Stimulated activated CD4-positive, alpha-beta T cell treated with anti-CD3 and anti-CD28 coated beads, Interleukin-15, amount 100 ng/mL, for 48 hours (primary cell): ENCODE measurements around the gene LRMDA.

Source experiments
- DNase-seq, 2 donors: peaks; one replicate each; pipeline ENCODE4 v3.0.0-alpha.2; 2020; ENCODE audit warnings: low read depth in 2 of 2

Gene LRMDA

GRCh38 chr10:76433161-76434005 lies 1002.0 kb downstream of the LRMDA start:
- DNase-seq = no peak

- DNase-seq = no peak
Measured at GRCh38 chr10:76435157-76435556, 1003.7 kb downstream of the LRMDA start.

GRCh38 chr10:76436401-76436811 lies 1005.0 kb downstream of the LRMDA start:
- no peak for DNase-seq

DNA sequence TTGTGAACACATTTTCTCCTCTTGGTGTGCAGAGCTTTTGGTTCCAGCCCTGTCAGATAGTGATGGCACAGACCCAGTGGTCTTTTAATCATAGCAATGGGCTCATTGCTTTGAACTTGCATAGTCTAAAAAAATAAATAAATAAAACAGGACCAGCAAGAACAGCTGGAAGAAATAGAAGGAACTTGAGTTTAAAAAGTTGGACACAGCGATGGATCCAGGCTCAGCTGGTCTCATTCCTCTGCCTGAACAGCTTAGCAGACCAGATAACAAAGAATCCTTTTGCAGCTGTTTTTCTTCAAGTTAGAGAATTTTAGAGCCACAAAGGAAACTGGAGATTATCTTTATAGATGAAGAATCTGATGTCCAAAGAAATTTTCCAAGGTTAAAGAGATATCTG lies 1005.6 kb downstream of the LRMDA start:
- DNase-seq = no peak

DNA sequence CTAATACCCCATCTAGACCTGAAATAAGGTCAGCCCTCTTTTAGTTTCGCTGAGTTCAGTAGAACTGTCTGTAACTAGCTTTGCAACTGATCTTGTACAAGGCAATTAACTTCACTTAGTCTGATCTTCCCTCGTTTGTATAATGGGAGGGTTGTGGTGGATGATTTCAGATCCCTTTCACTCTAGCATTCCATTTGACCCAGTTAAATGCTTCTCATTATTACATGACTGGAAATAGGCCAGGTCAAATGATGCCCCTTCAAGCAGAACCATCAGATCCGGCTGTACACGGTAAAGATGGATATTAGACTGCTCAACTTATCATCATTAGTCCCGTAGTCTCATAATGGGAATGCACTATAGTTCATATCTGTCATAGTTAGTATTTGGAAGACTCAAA lies 1009.0 kb downstream of the LRMDA start:
- DNase-seq = no peak

- no peak for DNase-seq
Measured at GRCh38 chr10:76442113-76442512, 1010.7 kb downstream of the LRMDA start.

DNA sequence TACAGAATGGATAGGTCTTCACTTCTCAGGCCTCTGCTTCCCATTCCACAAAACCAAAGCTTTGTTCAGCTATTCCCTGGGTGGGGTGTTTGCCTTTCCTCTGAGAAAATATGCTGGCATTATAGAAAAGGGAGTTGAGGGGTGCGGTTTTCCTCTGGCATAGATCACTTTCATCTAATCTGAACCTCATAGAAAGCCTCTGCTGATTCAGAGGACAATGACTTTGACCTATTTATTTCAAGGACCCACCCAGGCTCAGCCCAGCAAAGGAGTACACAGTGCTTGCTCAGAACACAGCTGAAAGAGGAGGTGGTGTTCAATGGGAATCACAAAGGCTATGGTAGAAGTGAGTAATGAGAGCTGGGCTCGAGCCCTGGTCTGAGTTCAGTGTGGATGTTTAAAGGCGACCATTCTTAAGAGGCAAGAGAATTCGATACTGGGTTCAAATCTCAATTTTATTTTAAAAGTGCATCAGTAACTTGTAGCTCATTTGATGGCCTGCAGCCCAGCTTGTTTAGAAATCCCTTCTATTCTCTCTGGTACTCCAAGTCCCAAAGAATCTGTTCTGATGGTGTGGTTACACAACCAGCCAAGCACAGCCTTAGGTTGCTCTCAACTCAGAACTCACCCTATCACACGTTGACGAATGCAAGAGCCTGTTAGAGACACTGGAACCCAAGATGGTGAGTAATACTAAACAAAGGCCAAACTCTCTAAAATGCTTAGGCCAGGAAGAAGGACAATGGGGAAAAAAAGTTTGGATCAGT lies 1012.8 kb downstream of the LRMDA start:
- no peak for DNase-seq

DNA sequence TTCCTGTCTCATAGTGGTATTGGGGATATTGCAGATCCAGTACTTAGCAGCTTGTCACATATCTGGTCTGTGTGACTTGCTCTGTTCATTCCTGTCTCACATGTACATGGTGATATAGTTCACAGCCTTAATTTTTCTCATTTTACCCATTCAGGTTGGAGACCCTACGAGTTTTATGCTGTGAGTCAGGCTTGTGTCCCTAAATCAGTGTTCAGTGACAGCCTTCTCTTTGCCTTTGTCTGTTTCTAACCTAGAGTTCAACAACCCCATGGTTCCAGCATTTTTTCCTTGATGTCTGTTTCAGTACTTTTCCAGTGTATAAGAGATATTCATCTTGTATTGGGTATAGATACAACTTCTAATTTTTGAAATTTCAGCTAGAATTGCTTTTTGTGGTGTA lies 1016.2 kb downstream of the LRMDA start:
- no peak for DNase-seq

- no peak for DNase-seq
Measured at GRCh38 chr10:76451911-76452310, 1020.5 kb downstream of the LRMDA start.

DNA sequence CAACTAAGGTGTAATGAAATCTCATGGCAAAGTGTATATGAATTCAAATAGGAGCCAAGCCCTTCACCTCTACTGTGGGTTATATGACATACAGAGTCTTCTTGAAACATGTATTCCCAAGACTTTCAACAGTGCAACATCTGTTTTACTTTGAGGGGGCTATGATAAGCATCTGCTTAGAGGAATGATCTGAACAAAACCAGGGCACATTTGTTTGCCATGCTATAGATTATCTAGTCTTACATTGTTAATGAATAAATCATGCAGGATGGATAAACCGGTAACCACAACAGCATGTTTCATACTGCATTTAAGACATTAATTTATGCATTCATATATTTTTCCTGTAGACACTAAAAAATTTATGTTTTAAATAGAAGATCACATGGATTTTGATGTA lies 1021.9 kb downstream of the LRMDA start:
- no peak for DNase-seq

DNA sequence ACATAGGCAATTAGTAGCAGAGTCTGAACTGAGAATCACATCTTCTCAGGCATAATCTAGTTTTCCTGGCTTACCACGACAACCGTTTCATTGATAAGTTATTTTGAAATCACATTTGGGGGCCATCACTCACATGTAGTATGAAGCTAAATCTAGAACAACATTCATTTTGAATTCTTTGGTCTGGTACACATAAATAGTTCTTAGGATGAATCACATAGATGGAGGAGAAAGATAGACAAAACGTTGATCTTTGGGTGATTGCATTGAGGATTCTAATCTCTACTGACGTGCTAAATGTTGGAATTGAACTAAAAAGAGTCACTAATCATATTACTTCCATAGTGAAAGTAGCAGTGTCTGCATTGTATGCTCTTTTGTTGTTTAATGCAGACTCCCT lies 1022.6 kb downstream of the LRMDA start:
- no peak for DNase-seq

DNA sequence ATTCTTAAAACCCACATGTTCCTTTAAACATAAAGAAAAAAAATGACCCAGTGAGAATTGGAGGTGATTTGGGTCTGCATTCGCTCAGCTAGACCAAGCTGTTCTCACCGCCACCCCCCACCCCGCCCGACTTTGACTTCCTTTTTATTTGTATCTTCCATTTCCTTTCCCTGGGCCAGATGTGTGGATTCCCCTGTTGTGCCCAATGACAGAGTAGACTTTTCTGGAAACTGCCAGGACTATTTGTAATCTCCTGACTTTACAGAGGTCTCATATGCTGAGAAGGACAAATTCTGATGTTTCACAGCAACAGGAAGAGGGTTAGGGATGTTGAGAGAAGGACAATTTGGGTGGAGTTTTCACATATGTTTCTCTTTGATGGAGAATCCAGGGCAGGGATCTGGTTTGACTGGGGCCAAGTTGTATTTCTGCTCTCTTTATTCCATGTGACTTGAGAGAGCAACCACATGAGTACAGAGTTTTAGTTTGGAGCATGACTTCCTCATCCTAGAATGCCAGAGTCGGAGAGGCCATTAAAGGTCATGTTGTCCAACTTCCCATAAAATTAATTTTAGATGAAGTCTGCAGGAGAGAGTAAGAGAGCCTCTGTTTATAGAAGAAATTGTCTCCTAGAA lies 1023.2 kb downstream of the LRMDA start:
- DNase-seq = no peak

- no peak for DNase-seq
Measured at GRCh38 chr10:76456197-76456596, 1024.8 kb downstream of the LRMDA start.

DNA sequence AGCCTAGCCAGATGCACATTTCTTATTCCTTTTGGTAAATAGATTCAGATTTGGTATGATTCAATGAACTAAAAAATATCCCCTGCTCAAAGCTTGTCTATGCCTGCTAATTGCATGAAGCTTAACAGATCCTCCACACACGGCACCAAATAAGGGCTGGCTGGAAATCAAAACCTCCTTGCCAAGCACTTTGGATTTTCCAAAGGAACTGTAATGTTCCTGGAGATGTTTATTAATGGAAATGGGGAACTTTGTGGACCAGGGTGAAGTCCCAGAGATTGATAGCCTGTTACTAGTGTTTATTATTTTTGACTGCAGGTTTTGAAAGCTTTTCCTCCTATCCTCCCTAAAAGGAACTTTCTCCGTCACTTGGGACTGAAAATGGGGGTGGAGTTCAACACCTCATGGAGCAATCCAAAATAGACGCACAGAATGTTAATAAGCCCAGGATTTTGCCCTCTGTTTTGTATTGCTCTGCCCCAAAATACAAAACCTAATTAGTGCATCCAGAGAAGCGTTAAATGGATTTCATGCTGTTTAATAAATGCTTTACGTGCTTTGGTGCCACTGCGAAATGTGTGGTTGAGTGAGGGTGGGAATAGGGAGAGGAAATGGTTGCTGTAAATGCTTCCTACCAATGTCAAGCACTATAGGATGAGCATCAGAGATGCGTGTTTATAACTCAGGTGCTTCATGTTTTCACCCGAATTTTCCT lies 1027.7 kb downstream of the LRMDA start:
- DNase-seq = no peak

GRCh38 chr10:76461024-76461423 lies 1029.6 kb downstream of the LRMDA start:
- no peak for DNase-seq

GRCh38 chr10:76463111-76463510 lies 1031.7 kb downstream of the LRMDA start:
- DNase-seq = no peak

DNA sequence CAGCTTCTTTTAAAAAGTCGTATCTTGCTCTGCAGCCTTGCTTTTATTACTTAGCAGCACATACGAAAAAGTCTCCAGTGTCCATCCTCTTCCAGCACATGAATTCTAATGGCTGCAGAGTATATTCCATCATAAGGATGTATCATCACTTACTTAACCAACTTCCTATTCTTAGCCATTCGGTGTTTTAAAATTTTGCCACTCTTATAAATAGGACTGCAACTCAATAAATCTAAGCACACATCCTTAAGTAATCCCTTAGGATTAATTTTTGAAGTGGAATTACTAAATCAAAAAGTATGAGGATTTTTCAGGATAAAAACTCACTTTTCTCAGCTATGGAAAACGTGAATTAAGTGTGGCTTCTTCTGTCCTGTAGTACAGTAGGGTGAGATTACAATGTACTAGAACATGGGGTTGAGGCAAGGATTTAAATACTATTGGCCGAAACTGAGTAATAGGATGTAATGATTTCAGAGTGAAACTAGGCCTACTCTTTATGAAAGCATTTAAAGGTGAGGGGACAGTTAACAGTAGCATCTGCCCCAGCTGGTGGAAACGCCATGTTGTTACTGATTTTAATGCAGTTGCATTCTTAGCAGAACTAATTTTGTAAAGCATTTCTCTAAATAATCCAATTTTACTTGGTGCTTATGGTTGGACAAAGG lies 1035.5 kb downstream of the LRMDA start:
- DNase-seq = no peak

DNA sequence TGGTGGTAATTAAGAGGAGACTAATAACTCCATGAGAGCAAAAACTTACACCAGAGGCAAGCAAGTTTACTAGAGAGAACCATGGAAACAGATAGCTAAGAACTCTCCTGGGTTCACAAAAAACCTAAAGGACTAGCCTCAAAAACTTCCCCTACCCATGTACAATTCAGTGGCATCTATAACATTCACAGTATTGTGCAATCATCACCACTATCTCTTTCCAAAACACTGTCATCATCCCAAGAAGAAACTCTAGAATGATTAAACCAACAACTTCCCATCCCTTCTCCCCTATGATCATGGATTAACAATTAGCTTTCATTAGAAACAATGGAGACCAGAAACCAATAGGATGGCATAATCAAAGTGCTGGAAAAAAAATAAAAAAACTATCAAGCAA lies 1038.3 kb downstream of the LRMDA start:
- no peak for DNase-seq

- no peak for DNase-seq
Measured at GRCh38 chr10:76479103-76479790, 1047.8 kb downstream of the LRMDA start.

DNA sequence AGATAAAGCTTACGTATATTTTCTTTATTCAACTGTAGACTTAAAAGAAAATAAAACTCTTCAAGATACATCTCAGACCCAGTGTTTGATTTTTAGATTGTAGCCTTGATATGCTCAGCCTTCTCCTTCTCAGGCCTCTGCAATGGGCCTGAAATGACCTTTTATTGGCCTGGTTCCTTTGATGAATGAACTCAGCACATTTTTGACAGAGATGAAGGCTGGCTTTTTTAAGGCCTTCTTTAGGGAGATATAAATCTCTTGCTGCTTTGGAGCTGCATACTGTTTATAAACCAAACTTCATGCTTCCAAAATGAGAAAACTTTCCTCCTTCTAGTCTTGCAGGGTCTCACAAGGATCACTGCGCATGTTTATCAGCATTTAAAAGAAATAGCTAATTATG lies 1049.8 kb downstream of the LRMDA start:
- DNase-seq = no peak

- no peak for DNase-seq
Measured at GRCh38 chr10:76487582-76487981, 1056.2 kb downstream of the LRMDA start.
